Spleen (tissue), 7 donors: ENCODE data around the gene KIN.

ENCODE experiments used
- POLR2A ChIP-seq, 3 donors: fragments of 450-650 bp; IDR thresholded peaks; one replicate each; pipeline ENCODE4 v1.5.1; 2017; ENCODE audit warnings: antibody characterized with exemption in 3 of 3, mild to moderate bottlenecking in 1 of 3
- TF ChIP-seq, protein P1 (sequence below), 11 experiments: fragments of 200-600 bp in 7 of 11; fragments of 450-650 bp in 4 of 11; sonication (generic) in 4 of 11; IDR thresholded peaks in 8 of 11; conservative IDR thresholded peaks in 3 of 11; 1 replicate in 7 of 11; 2 replicates in 4 of 11; pipeline versions ENCODE4 v1.4.0 to v1.8.0; 2016 to 2021; ENCODE audit warnings: antibody characterized with exemption in 11 of 11, inconsistent platforms in 4 of 11, mild to moderate bottlenecking in 1 of 11
- donor health status: DM: no; HTN: no; CAD: no; lungs with moderate emphysema.
- donor health status: DM: no; HTN: no; CAD: no.
- donor health status: DM: no; HTN: no; CAD: no.

DNA sequence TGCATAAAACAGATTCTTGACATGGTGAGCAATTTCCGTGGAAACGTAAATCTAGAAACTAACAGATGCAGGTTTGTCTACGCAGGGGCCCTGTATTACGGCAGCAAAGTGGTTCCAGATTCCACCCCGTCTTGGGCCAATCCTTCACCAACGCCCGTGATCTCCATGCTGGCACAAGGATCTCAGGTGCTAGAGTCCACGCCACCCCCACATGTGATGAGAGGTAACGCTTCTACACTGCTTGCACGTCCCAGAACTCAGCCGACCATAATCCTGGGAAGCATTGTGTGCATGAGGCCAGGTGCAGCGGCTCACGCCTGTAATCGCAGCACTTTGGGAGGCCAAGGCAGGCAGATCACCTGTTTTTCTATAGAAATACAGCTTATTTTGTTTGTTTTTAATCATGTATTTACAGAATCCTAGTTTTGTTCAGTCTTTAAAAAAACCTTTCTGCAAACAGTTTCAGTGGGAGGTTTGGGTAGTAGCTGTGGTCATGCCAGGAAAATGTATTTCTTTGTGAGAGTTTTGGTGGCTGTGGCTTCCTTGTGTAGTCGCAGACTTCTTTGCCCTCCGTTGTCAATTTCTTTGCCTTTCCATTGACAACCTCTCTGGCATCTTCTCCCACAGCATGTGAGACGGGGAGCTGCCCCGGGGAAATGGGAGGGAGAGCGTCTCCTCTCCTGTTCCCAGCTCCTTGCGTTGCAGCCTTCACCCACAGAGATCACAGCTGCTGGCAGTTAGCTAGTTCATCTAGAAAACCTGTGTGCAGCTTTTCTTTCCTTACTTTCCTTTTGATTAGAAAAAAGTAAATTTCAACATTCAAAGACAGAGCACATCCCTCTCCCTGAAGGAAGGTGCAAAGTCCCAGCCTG, 49.0 kb downstream of the KIN start:
- TF ChIP-seq, protein P1, sequence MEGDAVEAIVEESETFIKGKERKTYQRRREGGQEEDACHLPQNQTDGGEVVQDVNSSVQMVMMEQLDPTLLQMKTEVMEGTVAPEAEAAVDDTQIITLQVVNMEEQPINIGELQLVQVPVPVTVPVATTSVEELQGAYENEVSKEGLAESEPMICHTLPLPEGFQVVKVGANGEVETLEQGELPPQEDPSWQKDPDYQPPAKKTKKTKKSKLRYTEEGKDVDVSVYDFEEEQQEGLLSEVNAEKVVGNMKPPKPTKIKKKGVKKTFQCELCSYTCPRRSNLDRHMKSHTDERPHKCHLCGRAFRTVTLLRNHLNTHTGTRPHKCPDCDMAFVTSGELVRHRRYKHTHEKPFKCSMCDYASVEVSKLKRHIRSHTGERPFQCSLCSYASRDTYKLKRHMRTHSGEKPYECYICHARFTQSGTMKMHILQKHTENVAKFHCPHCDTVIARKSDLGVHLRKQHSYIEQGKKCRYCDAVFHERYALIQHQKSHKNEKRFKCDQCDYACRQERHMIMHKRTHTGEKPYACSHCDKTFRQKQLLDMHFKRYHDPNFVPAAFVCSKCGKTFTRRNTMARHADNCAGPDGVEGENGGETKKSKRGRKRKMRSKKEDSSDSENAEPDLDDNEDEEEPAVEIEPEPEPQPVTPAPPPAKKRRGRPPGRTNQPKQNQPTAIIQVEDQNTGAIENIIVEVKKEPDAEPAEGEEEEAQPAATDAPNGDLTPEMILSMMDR (IDR thresholded peaks at IDR 0.05 in 8 of 11, conservative IDR thresholded peaks at IDR 0.05 in 3 of 11): no peak
- no peak for TF ChIP-seq POLR2A (IDR thresholded peaks at IDR 0.05)
